GM18520 (cell line): ENCODE results near the gene TRPV2.
"Not testable (repeated sequence)": the region's sequence is repeated elsewhere in the genome, so short reads cannot be mapped to it uniquely, and the experiment has no call there.

Experiments used
- ATAC-seq: cut with Tn5 transposase; IDR thresholded peaks from one replicate; pipeline ENCODE4 v1.9.1; 2021; ENCODE audit not compliant: unreplicated experiment

Gene TRPV2

DNA sequence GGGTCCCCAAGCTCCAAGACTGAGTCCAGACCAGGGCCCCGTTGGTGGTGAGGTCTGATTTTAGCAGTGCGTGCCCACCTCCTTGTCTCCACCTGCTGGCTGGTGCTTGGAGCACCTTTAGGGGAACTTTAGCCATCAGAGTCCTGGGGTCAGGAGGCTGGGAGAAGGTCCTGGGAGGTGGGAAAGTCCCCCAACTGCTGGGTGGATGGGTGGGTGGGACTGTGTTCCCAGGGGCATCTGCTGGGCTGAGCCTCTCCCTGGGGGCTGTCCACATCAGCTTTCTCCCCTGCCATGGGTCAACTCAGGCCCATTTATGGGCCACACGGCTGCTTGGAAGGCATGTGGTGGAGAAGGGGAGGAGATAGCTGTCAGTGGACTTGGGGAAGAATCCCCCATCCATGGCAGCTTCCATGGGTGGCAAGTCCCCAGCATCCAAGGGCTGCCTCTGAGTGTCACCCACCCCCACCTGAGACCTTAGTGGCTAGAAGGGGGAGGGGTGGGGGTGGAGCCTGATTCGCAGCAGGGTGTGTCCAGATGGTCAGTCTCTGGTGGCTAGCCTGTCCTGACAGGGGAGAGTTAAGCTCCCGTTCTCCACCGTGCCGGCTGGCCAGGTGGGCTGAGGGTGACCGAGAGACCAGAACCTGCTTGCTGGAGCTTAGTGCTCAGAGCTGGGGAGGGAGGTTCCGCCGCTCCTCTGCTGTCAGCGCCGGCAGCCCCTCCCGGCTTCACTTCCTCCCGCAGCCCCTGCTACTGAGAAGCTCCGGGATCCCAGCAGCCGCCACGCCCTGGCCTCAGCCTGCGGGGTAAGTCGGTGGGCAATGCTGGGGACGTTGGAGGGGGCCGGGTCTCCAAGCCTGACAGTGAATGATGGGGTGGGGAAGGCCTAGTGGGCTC lies at the start of gene TRPV2:
TSS of gene TRPV2 (plus strand) at position 541 of the 894 bp plus-strand sequence. CDS start 2,098 bp downstream, outside the sequence.
- ATAC-seq: no peak

- ATAC-seq: no peak
Measured at GRCh38 chr17:16371742-16372141, 43.6 kb upstream of the TRPV2 start.

DNA sequence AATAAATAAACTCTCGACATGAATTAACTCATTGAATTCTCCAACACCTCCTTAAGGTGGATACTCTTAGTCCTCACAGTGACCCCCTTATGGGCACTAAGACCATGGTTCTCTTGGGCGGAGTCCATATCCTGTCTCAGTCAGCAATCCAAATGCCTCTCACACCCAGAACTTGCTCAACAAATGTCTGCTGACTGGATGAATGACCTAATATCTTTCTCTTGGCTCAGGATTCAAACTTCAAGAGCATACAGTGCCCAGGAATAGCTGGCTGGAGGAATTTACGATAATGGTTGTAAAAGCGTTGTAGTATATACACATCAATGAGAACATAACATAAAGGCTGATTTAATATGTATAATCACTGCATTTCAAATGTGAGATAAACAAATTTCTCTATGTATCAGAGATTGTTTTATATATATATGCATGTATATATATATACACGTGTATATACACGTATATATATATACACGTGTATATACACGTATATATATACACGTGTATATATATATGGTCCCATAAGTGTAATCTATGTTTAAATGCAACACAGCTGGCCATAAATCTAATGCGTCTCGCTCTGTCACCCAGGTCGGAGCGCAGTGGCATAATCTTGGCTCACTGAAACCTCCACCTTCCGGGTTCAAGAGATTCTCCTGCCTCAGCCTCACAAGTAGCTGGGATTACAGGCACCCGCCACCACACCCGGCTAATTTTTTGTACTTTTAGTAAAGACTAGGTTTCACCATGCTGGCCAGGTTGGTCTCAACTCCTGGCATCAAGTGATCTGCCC lies 41.0 kb upstream of the TRPV2 start:
- ATAC-seq: no peak

DNA sequence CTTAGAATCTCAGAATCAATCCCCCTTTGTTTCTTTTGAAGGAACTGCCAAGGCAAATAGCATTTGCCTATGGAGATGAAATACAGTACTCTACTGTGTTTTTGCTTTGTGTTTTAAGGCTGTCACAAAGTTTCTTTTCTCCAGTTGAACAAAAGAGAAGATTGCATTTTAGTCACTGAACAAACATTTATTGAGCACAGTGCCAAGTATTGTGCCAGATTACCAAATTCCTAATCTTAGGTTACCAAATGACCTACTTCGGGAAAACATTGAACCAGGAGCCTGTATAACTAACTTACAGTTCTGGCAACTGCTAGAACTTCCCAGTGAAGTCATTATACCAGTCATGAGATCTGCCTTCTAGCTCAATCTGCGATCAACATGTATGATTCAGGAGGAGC lies 37.4 kb upstream of the TRPV2 start:
- no peak for ATAC-seq

- ATAC-seq: no peak
Measured at GRCh38 chr17:16378636-16379282, 36.6 kb upstream of the TRPV2 start.

DNA sequence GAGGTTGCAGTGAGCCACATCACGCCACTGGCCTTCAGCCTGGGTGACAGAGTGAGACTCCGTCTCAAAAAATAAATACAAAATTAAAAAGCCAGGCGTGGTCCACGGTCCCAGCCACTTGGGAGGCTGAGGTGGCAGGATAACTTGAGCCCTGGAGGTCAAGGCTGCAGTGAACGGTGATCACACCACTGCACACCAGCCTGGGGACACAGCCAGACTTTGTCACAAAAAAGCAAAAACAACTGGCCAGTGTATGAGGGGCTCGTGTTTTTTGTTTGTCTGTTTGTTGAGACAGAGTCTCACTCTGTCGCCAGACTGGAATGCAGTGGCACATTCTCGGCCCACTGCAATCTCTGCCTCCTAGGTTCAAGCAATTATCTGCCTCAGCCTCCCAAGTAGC lies 35.7 kb upstream of the TRPV2 start:
- no peak for ATAC-seq

GRCh38 chr17:16380640-16381495 lies 34.5 kb upstream of the TRPV2 start, which contains the start of gene UBB:
Gene UBB (plus strand): TSS chr17:16381091. CDS start chr17:16381908, 817 bp downstream.
- ATAC-seq: peak; percentile 79

GRCh38 chr17:16381496-16381820 lies 33.9 kb upstream of the TRPV2 start:
- peak; percentile 7 for ATAC-seq

- no peak for ATAC-seq
Measured at GRCh38 chr17:16383216-16383615, 32.2 kb upstream of the TRPV2 start.

GRCh38 chr17:16383772-16384287 lies 31.5 kb upstream of the TRPV2 start:
- no peak for ATAC-seq

DNA sequence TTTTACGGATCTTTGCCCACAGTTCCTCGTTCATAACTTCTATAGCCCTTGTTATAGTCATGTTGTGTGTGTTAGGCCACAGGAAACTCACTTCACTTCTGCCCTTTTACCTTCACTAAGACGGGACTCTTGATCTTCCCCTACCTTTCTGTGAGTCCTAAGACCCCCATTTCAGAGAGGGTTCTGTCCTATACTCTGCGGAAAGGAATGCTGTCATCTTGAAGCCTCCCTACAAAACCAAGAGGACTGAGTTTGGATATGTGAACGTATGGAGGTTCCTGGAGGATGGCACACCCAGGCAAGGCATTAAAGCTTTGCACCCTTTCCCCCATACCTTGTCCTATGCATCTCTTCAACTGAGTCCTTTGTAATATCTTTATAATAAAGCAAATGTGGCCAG lies 30.8 kb upstream of the TRPV2 start:
- ATAC-seq: no peak

GRCh38 chr17:16386126-16386507 lies 29.3 kb upstream of the TRPV2 start:
- not testable (repeated sequence) for ATAC-seq

DNA sequence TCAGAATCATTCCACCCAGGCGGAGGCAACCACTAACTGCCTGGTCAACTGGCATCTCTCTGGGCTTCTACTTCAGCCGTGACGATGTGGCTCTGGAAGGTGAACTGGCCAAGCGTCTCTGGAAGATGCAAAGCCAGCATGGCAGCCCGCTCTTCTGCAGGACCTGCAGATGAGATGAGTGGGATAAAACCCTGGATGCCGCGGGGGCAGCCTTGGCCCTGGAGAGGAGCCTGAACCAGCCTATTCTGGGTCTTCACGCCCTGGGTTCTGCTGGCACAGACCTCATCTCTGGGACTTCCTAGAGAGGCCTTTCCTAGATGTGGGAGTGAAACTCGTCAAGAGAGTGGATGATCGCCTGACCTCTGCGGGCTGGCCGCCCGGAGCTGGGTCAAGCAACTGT lies 23.9 kb upstream of the TRPV2 start:
- ATAC-seq: no peak

DNA sequence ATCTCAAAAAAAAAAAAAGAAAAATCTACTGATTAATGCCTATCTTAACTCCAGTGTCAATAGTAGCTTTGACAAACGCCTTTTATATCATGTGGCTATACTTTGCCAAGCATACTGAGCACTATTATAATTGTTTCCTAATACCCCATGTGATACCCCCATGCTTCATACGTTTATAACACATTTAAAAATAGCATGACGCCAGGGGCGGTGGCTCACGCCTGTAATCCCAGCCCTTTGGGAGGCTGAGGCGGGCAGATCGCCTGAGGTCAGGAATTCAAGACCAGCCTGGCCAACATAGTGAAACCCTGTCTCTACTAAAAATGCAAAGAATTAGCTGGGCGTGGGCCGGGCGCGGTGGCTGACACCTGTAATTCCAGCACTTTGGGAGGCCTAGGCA lies 22.9 kb upstream of the TRPV2 start:
- ATAC-seq: not testable (repeated sequence)

- ATAC-seq: not testable (repeated sequence)
Measured at GRCh38 chr17:16395887-16396286, 19.5 kb upstream of the TRPV2 start.

DNA sequence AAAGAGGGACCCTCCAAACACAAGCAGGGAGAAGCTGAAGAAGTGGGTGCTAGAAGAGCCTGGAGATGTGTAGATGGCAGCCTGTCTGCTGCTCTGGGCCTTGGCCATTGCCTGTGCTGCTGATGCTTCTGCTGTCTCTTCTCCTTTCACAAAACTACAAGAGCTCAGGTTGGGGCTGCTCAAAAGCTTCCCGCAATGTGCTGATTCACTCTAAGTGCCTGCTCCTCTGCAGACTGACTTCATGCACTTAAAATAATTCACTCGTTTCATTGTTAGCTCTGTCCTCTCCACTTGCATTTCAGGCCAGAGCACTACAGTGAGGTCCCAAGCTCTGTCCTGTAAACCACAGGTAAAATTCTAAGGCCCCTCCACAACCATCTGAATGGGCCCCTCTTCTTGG lies 18.7 kb upstream of the TRPV2 start:
- not testable (repeated sequence) for ATAC-seq

- ATAC-seq: peak; percentile 52
Measured at GRCh38 chr17:16398270-16399267, 16.8 kb upstream of the TRPV2 start.

- not testable (repeated sequence) for ATAC-seq
Measured at GRCh38 chr17:16403847-16404246, 11.5 kb upstream of the TRPV2 start.
